Right atrium auricular region (tissue), 2 donors: ENCODE results near the gene SIGMAR1. TPM values are rescaled to one million over a fixed set of nuclear protein-coding genes. Genes with fewer than 3 reads are reported as not detected.

Experiments
- DNase-seq: peaks from one replicate; pipeline ENCODE4 v3.0.0-alpha.2; 2019; ENCODE audit warnings: low spot score
- H3K27ac ChIP-seq, 2 donors: fragments of 200-600 bp; sonication (generic); 1 replicate in 1 of 2; 2 replicates in 1 of 2; pipeline ENCODE4 v1.5.1; 2016 to 2019
- H3K27me3 ChIP-seq, 2 donors: fragments of 200-600 bp; sonication (generic); one replicate each; pipeline versions ENCODE4 v1.5.1 to v1.6.0; 2017 to 2019
- H3K36me3 ChIP-seq: fragments of 200-600 bp; sonication (generic); one replicate; pipeline ENCODE4 v1.5.1; 2016
- H3K4me1 ChIP-seq, 2 donors: fragments of 200-600 bp; sonication (generic); one replicate each; pipeline versions ENCODE4 v1.5.1 to v1.6.0; 2017 to 2019
- H3K4me3 ChIP-seq, 2 donors: fragments of 200-600 bp; sonication (generic); 1 replicate in 1 of 2; 2 replicates in 1 of 2; pipeline ENCODE4 v1.5.1; 2017 to 2019; ENCODE audit warnings: mild to moderate bottlenecking in 1 of 2, moderate library complexity in 1 of 2
- H3K9me3 ChIP-seq, 2 donors: fragments of 200-600 bp; sonication (generic); one replicate each; pipeline ENCODE4 v1.5.1; 2019
- CTCF ChIP-seq, 2 donors: fragments of 200-600 bp; sonication (generic); IDR thresholded peaks; one replicate each; pipeline ENCODE4 v1.5.1; 2019; ENCODE audit warnings: antibody characterized with exemption in 2 of 2
- total RNA-seq, 2 donors: library from RNA; depleted of rRNA; stranded (reverse); fragments of >200 nt; gene quantifications; one replicate each; pipeline ENCODE4 v1.1.0, GENCODE V29; 2016

SIGMAR1 gene
- total RNA-seq, 2 donors from 2014 or later: 52.2 to 70.7 TPM

- no peak for DNase-seq
- no peak overlapping the region for H3K27ac ChIP-seq
- no peaks in the 10 kb centered on the region for H3K4me1 ChIP-seq
- no peak overlapping the region for H3K4me3 ChIP-seq
- no peak for TF ChIP-seq CTCF (IDR thresholded peaks at IDR 0.05)
- H3K9me3 ChIP-seq: no peaks in the 10 kb centered on the region
- H3K36me3 ChIP-seq: no peaks in the 10 kb centered on the region
- no peaks in the 10 kb centered on the region for H3K27me3 ChIP-seq
These were observed 46.6 kb upstream of the SIGMAR1 start for GRCh38 chr9:34684145-34684544.

GRCh38 chr9:34675869-34676268 lies 38.3 kb upstream of the SIGMAR1 start:
- H3K27ac ChIP-seq: no peak overlapping the region
- H3K4me3 ChIP-seq: no peak overlapping the region
- TF ChIP-seq CTCF (IDR thresholded peaks at IDR 0.05): no peak
- no peaks in the 10 kb centered on the region for H3K4me1 ChIP-seq
- no peaks in the 10 kb centered on the region for H3K9me3 ChIP-seq
- no peak for DNase-seq
- H3K27me3 ChIP-seq: no peaks in the 10 kb centered on the region
- no peaks in the 10 kb centered on the region for H3K36me3 ChIP-seq

GRCh38 chr9:34675048-34675714 lies 37.6 kb upstream of the SIGMAR1 start:
- Histone ChIP-seq H3K4me1 (no peaks in the 10 kb centered on the region), H3K4me3 (no peak overlapping the region), H3K27ac (no peak overlapping the region), H3K27me3 (no peaks in the 10 kb centered on the region), H3K36me3 (no peaks in the 10 kb centered on the region), H3K9me3 (no peaks in the 10 kb centered on the region)
- no peak for DNase-seq
- peak in 1 of 2 donors; percentile 61 for TF ChIP-seq CTCF (IDR thresholded peaks at IDR 0.05)

- Histone ChIP-seq H3K4me1 (no peaks in the 10 kb centered on the region), H3K4me3 (no peak overlapping the region), H3K9me3 (no peaks in the 10 kb centered on the region), H3K27me3 (no peaks in the 10 kb centered on the region), H3K27ac (no peak overlapping the region), H3K36me3 (no peaks in the 10 kb centered on the region)
- TF ChIP-seq CTCF (IDR thresholded peaks at IDR 0.05): no peak
- DNase-seq: no peak
These were observed 36.9 kb upstream of the SIGMAR1 start for GRCh38 chr9:34674440-34674839.

GRCh38 chr9:34671307-34671706 lies 33.7 kb upstream of the SIGMAR1 start:
- TF ChIP-seq CTCF (IDR thresholded peaks at IDR 0.05): no peak
- peaks cover 0 to 7% of the 10 kb centered on the region in 2 donors for H3K4me1 ChIP-seq
- no peaks in the 10 kb centered on the region for H3K9me3 ChIP-seq
- H3K27me3 ChIP-seq: no peaks in the 10 kb centered on the region
- no peak overlapping the region for H3K4me3 ChIP-seq
- no peak for DNase-seq
- no peaks in the 10 kb centered on the region for H3K36me3 ChIP-seq
- H3K27ac ChIP-seq: no peak overlapping the region
